GM23248 (cell line): ENCODE data around the gene LY6G6D. TPM values are rescaled to one million over a fixed set of nuclear protein-coding genes. Genes with fewer than 3 reads are reported as not detected.

Experiments used
- DNase-seq: peaks from one replicate; pipeline ENCODE4 v3.0.0-alpha.2; 2015
- H2AFZ ChIP-seq: fragments of 200-600 bp; sonication (generic); 2 replicates; pipeline ENCODE4 v1.6.1; 2016; ENCODE audit warnings: antibody characterized with exemption
- H3F3A ChIP-seq: fragments of 200-600 bp; sonication (generic); 2 replicates; pipeline ENCODE4 v1.6.1; 2016; ENCODE audit warnings: mild to moderate bottlenecking, antibody characterized with exemption, mixed run types; ENCODE audit not compliant: insufficient read depth
- H3K27ac ChIP-seq: fragments of 200-600 bp; sonication (generic); 2 replicates; pipeline ENCODE4 v1.5.1; 2016; ENCODE audit warnings: mild to moderate bottlenecking
- H3K27me3 ChIP-seq: fragments of 200-600 bp; sonication (generic); replicated peaks from 2 replicates; pipeline ENCODE4 v1.6.1; 2016; ENCODE audit warnings: mild to moderate bottlenecking; ENCODE audit not compliant: insufficient read depth
- H3K36me3 ChIP-seq: fragments of 200-600 bp; sonication (generic); 2 replicates; pipeline ENCODE4 v1.6.1; 2016; ENCODE audit warnings: low read depth, mild to moderate bottlenecking
- H3K4me1 ChIP-seq: fragments of 200-600 bp; sonication (generic); 2 replicates; pipeline ENCODE4 v1.6.1; 2016; ENCODE audit warnings: mild to moderate bottlenecking; ENCODE audit not compliant: insufficient read depth
- H3K4me2 ChIP-seq: fragments of 200-600 bp; sonication (generic); one replicate; pipeline ENCODE4 v1.6.1; 2016; ENCODE audit warnings: mild to moderate bottlenecking; ENCODE audit not compliant: unreplicated experiment
- H3K4me3 ChIP-seq: fragments of 200-600 bp; sonication (generic); 2 replicates; pipeline ENCODE4 v1.5.1; 2016; ENCODE audit warnings: mild to moderate bottlenecking
- H3K79me2 ChIP-seq: fragments of 200-600 bp; sonication (generic); 2 replicates; pipeline ENCODE4 v1.6.1; 2016; ENCODE audit warnings: mild to moderate bottlenecking; ENCODE audit not compliant: insufficient read depth
- H3K9ac ChIP-seq: fragments of 200-600 bp; sonication (generic); 2 replicates; pipeline ENCODE4 v1.6.1; 2016; ENCODE audit warnings: mild to moderate bottlenecking
- H3K9me2 ChIP-seq: fragments of 200-600 bp; sonication (generic); 2 replicates; pipeline ENCODE4 v1.6.1; 2016; ENCODE audit warnings: mixed run types, mild to moderate bottlenecking, moderate library complexity; ENCODE audit not compliant: insufficient read depth
- H3K9me3 ChIP-seq: fragments of 200-600 bp; sonication (generic); one replicate; pipeline ENCODE4 v1.6.1; 2017; ENCODE audit warnings: low read depth
- H4K20me1 ChIP-seq: fragments of 200-600 bp; sonication (generic); 2 replicates; pipeline ENCODE4 v1.6.0; 2016; ENCODE audit not compliant: insufficient read depth
- EZH2 ChIP-seq: fragments of 200-600 bp; sonication (generic); IDR thresholded peaks from 2 replicates; pipeline ENCODE4 v1.6.1; 2018; ENCODE audit warnings: antibody characterized with exemption, mild to moderate bottlenecking; ENCODE audit not compliant: insufficient read depth, poor library complexity, severe bottlenecking
- EZH2phosphoT487 ChIP-seq: fragments of 200-600 bp; sonication (generic); IDR thresholded peaks from 2 replicates; pipeline ENCODE4 v1.6.1; 2018; ENCODE audit warnings: antibody characterized with exemption, moderate library complexity, mild to moderate bottlenecking, low read depth; ENCODE audit not compliant: insufficient read depth
- WGBS, 2 experiments: methylation state at CpG; one replicate each; pipeline ENCODE4 v1.1.6; 2015 to 2017; ENCODE audit warnings: low lambda C conversion rate in 2 of 2, low coverage in 1 of 2; ENCODE audit errors: missing lambda C conversion rate in 2 of 2; 5-methylcytosine and 5-hydroxymethylcytosine counted together
- in situ Hi-C: fragments of 300-500 bp; cut with MboI; formaldehyde crosslinking; loops from 2 replicates; pipeline ENCODE4 v1.15.0; 2020
- polyA plus RNA-seq: library from polyadenylated mRNA; unstranded; fragments of >200 nt; fragmentation: Nextera tagmentation; extraction: Ambion mirVana; gene quantifications from 2 replicates; pipeline ENCODE4 v1.2.1, GENCODE V29; 2016
- total RNA-seq: library from RNA; depleted of rRNA; stranded (reverse); fragments of >200 nt; shearing (Covaris generic); gene quantifications from 2 replicates; pipeline ENCODE4 v1.2.3, GENCODE V29; 2014

LY6G6D gene
- total and polyA plus RNA-seq, 2 experiments from 2014 or later = not detected

GRCh38 chr6:31713991-31714684 is 1.0 kb upstream of the LY6G6D start:
- no peaks in the 10 kb centered on the region for H3K27me3 ChIP-seq
- no peaks in the 10 kb centered on the region for H4K20me1 ChIP-seq
- no peaks in the 10 kb centered on the region for H3F3A ChIP-seq
- no peak overlapping the region for H2AFZ ChIP-seq
- WGBS, 2 experiments = 44 to 50% methylated on average over 5 of the region's 5 CpGs
- no peak overlapping the region for H3K4me3 ChIP-seq
- H3K9me2 ChIP-seq = no peaks in the 10 kb centered on the region
- H3K9me3 ChIP-seq = no peaks in the 10 kb centered on the region
- in situ Hi-C loops = no loop called here
- H3K4me2 ChIP-seq = no peak overlapping the region
- no peaks in the 10 kb centered on the region for H3K36me3 ChIP-seq
- no peak for DNase-seq
- no peak for TF ChIP-seq EZH2
- TF ChIP-seq EZH2phosphoT487 = no peak
- H3K4me1 ChIP-seq = no peaks in the 10 kb centered on the region
- no peaks in the 10 kb centered on the region for H3K79me2 ChIP-seq
- no peak overlapping the region for H3K27ac ChIP-seq
- H3K9ac ChIP-seq = no peak overlapping the region

- Histone ChIP-seq H3K27me3 (no peaks in the 10 kb centered on the region), H3K27ac (no peak overlapping the region), H3K9me2 (no peaks in the 10 kb centered on the region), H3K4me1 (no peaks in the 10 kb centered on the region), H3K4me2 (no peak overlapping the region), H3F3A (no peaks in the 10 kb centered on the region), H3K36me3 (no peaks in the 10 kb centered on the region), H3K4me3 (no peak overlapping the region), H2AFZ (no peak overlapping the region), H4K20me1 (no peaks in the 10 kb centered on the region), H3K9ac (no peak overlapping the region), H3K9me3 (no peaks in the 10 kb centered on the region), H3K79me2 (no peaks in the 10 kb centered on the region)
- no peak for DNase-seq
- in situ Hi-C loops = no loop called here
- TF ChIP-seq EZH2 (no peak), EZH2phosphoT487 (no peak)
- WGBS, 2 experiments = 59 to 61% methylated on average over 10 of the region's 10 CpGs
Measured at GRCh38 chr6:31717499-31718222, 2.5 kb downstream of the LY6G6D start.

- Histone ChIP-seq H3K4me2 (no peak overlapping the region), H3K9ac (no peak overlapping the region), H2AFZ (no peak overlapping the region), H3K27ac (no peak overlapping the region), H3K4me3 (no peak overlapping the region), H3K9me3 (no peaks in the 10 kb centered on the region), H3K79me2 (no peaks in the 10 kb centered on the region), H3F3A (no peaks in the 10 kb centered on the region), H4K20me1 (no peaks in the 10 kb centered on the region), H3K27me3 (no peaks in the 10 kb centered on the region), H3K9me2 (no peaks in the 10 kb centered on the region), H3K36me3 (no peaks in the 10 kb centered on the region), H3K4me1 (no peaks in the 10 kb centered on the region)
- TF ChIP-seq EZH2phosphoT487 = no peak
- no peak for TF ChIP-seq EZH2
- WGBS, 2 experiments = 21 to 50% methylated on average over 1 of the region's 1 CpG
- in situ Hi-C loops = no loop called here
- no peak for DNase-seq
Measured at GRCh38 chr6:31718265-31718664, 3.1 kb downstream of the LY6G6D start.

- WGBS, 2 experiments = 74 to 86% methylated on average over 5 to 6 of the region's 6 CpGs
- no peak overlapping the region for H3K27ac ChIP-seq
Measured at GRCh38 chr6:31719001-31719400, 3.9 kb downstream of the LY6G6D start.

More at GRCh38 chr6:31719001-31719400, 3.9 kb downstream of the LY6G6D start:
- no peak for TF ChIP-seq EZH2
- no peak for TF ChIP-seq EZH2phosphoT487
- Histone ChIP-seq H3F3A (no peaks in the 10 kb centered on the region), H3K9me3 (no peaks in the 10 kb centered on the region), H3K36me3 (no peaks in the 10 kb centered on the region), H4K20me1 (no peaks in the 10 kb centered on the region), H3K4me2 (no peak overlapping the region), H3K9ac (no peak overlapping the region), H3K79me2 (no peaks in the 10 kb centered on the region), H3K27me3 (no peaks in the 10 kb centered on the region), H3K4me1 (no peaks in the 10 kb centered on the region), H2AFZ (no peak overlapping the region), H3K9me2 (no peaks in the 10 kb centered on the region), H3K4me3 (no peak overlapping the region)
- DNase-seq = no peak
- in situ Hi-C loops = no loop called here
